Retinal pigment epithelial cell (primary cell): ENCODE measurements around the gene OPHN1.
"Not testable (repeated sequence)": the region's sequence is repeated elsewhere in the genome, so short reads cannot be mapped to it uniquely, and the experiment has no call there.

Experiments used
- DNase-seq: peaks from one replicate; pipeline ENCODE4 v3.0.0-alpha.2; 2010; ENCODE audit warnings: low read depth
- H3K4me3 ChIP-seq: 2 replicates; pipeline ENCODE4 v1.5.1; 2011; ENCODE audit warnings: mild to moderate bottlenecking, low read length, control low read depth, moderate library complexity
- CTCF ChIP-seq: conservative IDR thresholded peaks from 2 replicates; pipeline ENCODE4 v1.5.1; 2011; ENCODE audit warnings: low read depth, low read length, control low read depth, inconsistent platforms

OPHN1 gene

GRCh38 chrX:68077378-68077777, 355.9 kb downstream of the OPHN1 start:
- TF ChIP-seq CTCF = no peak
- no peak for DNase-seq
- no peak overlapping the region for H3K4me3 ChIP-seq

- no peak overlapping the region for H3K4me3 ChIP-seq
- no peak for DNase-seq
- TF ChIP-seq CTCF = no peak
Measured at GRCh38 chrX:68072041-68072440, 361.3 kb downstream of the OPHN1 start.

- not testable (repeated sequence) for DNase-seq, H3K4me3 ChIP-seq
Measured at GRCh38 chrX:68070119-68070518, 363.2 kb downstream of the OPHN1 start.

GRCh38 chrX:68061206-68061535, 372.1 kb downstream of the OPHN1 start:
- no peak overlapping the region for H3K4me3 ChIP-seq
- DNase-seq = no peak
- TF ChIP-seq CTCF = no peak

- no peak overlapping the region for H3K4me3 ChIP-seq
- DNase-seq = peak; percentile 58
- no peak for TF ChIP-seq CTCF
Measured at GRCh38 chrX:68060506-68061205, 372.6 kb downstream of the OPHN1 start.

GRCh38 chrX:68059469-68059868, 373.8 kb downstream of the OPHN1 start:
- no peak for TF ChIP-seq CTCF
- no peak for DNase-seq
- no peak overlapping the region for H3K4me3 ChIP-seq

GRCh38 chrX:68049466-68049865, 383.8 kb downstream of the OPHN1 start:
- no peak for DNase-seq
- H3K4me3 ChIP-seq = no peak overlapping the region
- no peak for TF ChIP-seq CTCF

GRCh38 chrX:68048774-68049173, 384.5 kb downstream of the OPHN1 start:
- TF ChIP-seq CTCF = no peak
- no peak overlapping the region for H3K4me3 ChIP-seq
- DNase-seq = no peak
